ENCODE measurements around the gene HAND2. TPM values are rescaled to one million over a fixed set of nuclear protein-coding genes. Genes with fewer than 3 reads are reported as not detected.

Gene HAND2
- total and polyA plus RNA-seq, 2 of the 8 experiments (the other 6 are each of a cell fraction or from before 2014, with no cell fraction given) = 0.05 TPM; not detected in 1

DNA sequence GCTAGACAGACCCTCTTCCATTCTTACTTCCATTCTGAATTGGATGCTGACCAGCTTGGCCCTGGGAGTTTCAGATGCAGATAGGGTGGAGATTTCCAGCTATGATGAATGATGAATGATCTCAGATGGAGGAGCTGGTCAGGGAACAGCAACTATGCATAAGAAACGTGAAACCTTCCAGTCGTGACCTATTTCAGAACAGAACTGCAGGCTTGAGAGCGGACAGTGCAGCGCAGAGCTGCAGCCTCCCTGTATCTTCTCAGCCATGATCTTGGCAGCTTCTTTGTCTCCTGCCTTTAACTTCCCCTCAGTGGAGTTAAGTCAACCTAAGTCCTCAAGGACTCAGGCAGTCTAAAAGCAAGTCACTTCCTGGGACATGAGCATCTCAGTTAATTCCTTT is 43.3 kb upstream of the HAND2 start (continued):
- TF ChIP-seq, protein P1, sequence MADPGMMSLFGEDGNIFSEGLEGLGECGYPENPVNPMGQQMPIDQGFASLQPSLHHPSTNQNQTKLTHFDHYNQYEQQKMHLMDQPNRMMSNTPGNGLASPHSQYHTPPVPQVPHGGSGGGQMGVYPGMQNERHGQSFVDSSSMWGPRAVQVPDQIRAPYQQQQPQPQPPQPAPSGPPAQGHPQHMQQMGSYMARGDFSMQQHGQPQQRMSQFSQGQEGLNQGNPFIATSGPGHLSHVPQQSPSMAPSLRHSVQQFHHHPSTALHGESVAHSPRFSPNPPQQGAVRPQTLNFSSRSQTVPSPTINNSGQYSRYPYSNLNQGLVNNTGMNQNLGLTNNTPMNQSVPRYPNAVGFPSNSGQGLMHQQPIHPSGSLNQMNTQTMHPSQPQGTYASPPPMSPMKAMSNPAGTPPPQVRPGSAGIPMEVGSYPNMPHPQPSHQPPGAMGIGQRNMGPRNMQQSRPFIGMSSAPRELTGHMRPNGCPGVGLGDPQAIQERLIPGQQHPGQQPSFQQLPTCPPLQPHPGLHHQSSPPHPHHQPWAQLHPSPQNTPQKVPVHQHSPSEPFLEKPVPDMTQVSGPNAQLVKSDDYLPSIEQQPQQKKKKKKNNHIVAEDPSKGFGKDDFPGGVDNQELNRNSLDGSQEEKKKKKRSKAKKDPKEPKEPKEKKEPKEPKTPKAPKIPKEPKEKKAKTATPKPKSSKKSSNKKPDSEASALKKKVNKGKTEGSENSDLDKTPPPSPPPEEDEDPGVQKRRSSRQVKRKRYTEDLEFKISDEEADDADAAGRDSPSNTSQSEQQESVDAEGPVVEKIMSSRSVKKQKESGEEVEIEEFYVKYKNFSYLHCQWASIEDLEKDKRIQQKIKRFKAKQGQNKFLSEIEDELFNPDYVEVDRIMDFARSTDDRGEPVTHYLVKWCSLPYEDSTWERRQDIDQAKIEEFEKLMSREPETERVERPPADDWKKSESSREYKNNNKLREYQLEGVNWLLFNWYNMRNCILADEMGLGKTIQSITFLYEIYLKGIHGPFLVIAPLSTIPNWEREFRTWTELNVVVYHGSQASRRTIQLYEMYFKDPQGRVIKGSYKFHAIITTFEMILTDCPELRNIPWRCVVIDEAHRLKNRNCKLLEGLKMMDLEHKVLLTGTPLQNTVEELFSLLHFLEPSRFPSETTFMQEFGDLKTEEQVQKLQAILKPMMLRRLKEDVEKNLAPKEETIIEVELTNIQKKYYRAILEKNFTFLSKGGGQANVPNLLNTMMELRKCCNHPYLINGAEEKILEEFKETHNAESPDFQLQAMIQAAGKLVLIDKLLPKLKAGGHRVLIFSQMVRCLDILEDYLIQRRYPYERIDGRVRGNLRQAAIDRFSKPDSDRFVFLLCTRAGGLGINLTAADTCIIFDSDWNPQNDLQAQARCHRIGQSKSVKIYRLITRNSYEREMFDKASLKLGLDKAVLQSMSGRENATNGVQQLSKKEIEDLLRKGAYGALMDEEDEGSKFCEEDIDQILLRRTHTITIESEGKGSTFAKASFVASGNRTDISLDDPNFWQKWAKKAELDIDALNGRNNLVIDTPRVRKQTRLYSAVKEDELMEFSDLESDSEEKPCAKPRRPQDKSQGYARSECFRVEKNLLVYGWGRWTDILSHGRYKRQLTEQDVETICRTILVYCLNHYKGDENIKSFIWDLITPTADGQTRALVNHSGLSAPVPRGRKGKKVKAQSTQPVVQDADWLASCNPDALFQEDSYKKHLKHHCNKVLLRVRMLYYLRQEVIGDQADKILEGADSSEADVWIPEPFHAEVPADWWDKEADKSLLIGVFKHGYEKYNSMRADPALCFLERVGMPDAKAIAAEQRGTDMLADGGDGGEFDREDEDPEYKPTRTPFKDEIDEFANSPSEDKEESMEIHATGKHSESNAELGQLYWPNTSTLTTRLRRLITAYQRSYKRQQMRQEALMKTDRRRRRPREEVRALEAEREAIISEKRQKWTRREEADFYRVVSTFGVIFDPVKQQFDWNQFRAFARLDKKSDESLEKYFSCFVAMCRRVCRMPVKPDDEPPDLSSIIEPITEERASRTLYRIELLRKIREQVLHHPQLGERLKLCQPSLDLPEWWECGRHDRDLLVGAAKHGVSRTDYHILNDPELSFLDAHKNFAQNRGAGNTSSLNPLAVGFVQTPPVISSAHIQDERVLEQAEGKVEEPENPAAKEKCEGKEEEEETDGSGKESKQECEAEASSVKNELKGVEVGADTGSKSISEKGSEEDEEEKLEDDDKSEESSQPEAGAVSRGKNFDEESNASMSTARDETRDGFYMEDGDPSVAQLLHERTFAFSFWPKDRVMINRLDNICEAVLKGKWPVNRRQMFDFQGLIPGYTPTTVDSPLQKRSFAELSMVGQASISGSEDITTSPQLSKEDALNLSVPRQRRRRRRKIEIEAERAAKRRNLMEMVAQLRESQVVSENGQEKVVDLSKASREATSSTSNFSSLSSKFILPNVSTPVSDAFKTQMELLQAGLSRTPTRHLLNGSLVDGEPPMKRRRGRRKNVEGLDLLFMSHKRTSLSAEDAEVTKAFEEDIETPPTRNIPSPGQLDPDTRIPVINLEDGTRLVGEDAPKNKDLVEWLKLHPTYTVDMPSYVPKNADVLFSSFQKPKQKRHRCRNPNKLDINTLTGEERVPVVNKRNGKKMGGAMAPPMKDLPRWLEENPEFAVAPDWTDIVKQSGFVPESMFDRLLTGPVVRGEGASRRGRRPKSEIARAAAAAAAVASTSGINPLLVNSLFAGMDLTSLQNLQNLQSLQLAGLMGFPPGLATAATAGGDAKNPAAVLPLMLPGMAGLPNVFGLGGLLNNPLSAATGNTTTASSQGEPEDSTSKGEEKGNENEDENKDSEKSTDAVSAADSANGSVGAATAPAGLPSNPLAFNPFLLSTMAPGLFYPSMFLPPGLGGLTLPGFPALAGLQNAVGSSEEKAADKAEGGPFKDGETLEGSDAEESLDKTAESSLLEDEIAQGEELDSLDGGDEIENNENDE (IDR thresholded peaks at IDR 0.05; ENCODE audit: insufficient replicate concordance, low read length) = no peak
- TF ChIP-seq SAP30 (IDR thresholded peaks at IDR 0.05; ENCODE audit: insufficient read depth, insufficient replicate concordance, low read length) = no peak
- TF ChIP-seq YY1 (IDR thresholded peaks at IDR 0.05; ENCODE audit: low read depth, low read length) = no peak
- TF ChIP-seq SP4 (IDR thresholded peaks at IDR 0.05; ENCODE audit: low read length) = no peak
- TF ChIP-seq CHD2 (IDR thresholded peaks at IDR 0.05; ENCODE audit: low read length) = no peak
- TF ChIP-seq, protein P2, sequence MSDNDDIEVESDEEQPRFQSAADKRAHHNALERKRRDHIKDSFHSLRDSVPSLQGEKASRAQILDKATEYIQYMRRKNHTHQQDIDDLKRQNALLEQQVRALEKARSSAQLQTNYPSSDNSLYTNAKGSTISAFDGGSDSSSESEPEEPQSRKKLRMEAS (IDR thresholded peaks at IDR 0.05) = no peak
- no peak for TF ChIP-seq BACH1 (IDR thresholded peaks at IDR 0.05; ENCODE audit: low read length)
- TF ChIP-seq EZH2 (IDR thresholded peaks at IDR 0.05; ENCODE audit: low read depth, low read length, severe bottlenecking) = no peak
- no peak for TF ChIP-seq RFX5 (IDR thresholded peaks at IDR 0.05; ENCODE audit: borderline replicate concordance, low read depth, low read length)
- TF ChIP-seq, protein P3, sequence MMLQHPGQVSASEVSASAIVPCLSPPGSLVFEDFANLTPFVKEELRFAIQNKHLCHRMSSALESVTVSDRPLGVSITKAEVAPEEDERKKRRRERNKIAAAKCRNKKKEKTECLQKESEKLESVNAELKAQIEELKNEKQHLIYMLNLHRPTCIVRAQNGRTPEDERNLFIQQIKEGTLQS (IDR thresholded peaks at IDR 0.05; ENCODE audit: insufficient read depth, low read depth, low read length) = no peak
- TF ChIP-seq HDAC6 (IDR thresholded peaks at IDR 0.05; ENCODE audit: low read depth, low read length) = no peak
- no peak for TF ChIP-seq ZNF274 (IDR thresholded peaks at IDR 0.05; ENCODE audit: borderline replicate concordance, extremely low read depth, low read length)
